Suprapubic skin (tissue), 3 donors: ENCODE results near the gene ASGR1.

Experiments used
- POLR2A ChIP-seq, 2 donors: fragments of 450-650 bp; IDR thresholded peaks; one replicate each; pipeline ENCODE4 v1.6.1; 2017; ENCODE audit warnings: antibody characterized with exemption in 2 of 2, mild to moderate bottlenecking in 2 of 2, moderate library complexity in 2 of 2
- TF ChIP-seq, protein P1 (sequence below), 2 donors: fragments of 200-600 bp in 1 of 2; fragments of 450-650 bp in 1 of 2; sonication (generic) in 1 of 2; IDR thresholded peaks; one replicate each; pipeline ENCODE4 v1.5.1; 2016 to 2019; ENCODE audit warnings: antibody characterized with exemption in 2 of 2, mild to moderate bottlenecking in 1 of 2, moderate library complexity in 1 of 2

DNA sequence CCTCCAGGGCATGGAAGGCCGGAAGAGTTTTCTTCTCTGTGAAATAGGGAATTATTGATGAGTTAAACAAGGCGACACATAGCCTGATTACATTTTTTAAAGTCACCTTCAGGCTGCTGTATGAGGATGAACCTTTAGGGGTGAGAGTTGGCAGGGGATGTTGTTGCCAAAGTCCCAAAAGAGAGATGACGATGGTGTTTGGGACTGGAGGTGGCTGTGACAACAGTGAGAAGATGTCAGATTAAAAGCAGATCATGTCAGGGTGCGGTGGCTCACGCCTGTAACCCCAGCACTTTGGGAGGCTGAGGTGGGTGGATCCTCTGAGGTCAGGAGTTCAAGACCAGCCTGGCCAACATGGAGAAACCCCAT, 47.8 kb downstream of the ASGR1 start:
- TF ChIP-seq, protein P1, sequence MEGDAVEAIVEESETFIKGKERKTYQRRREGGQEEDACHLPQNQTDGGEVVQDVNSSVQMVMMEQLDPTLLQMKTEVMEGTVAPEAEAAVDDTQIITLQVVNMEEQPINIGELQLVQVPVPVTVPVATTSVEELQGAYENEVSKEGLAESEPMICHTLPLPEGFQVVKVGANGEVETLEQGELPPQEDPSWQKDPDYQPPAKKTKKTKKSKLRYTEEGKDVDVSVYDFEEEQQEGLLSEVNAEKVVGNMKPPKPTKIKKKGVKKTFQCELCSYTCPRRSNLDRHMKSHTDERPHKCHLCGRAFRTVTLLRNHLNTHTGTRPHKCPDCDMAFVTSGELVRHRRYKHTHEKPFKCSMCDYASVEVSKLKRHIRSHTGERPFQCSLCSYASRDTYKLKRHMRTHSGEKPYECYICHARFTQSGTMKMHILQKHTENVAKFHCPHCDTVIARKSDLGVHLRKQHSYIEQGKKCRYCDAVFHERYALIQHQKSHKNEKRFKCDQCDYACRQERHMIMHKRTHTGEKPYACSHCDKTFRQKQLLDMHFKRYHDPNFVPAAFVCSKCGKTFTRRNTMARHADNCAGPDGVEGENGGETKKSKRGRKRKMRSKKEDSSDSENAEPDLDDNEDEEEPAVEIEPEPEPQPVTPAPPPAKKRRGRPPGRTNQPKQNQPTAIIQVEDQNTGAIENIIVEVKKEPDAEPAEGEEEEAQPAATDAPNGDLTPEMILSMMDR (IDR thresholded peaks at IDR 0.05): no peak
- no peak for TF ChIP-seq POLR2A (IDR thresholded peaks at IDR 0.05)
